HG02571 (cell line): Measurements from ENCODE around the gene TM7SF2.
A peak's percentile ranks its signal among the peaks of the same experiment; 100 is the strongest.

ENCODE experiments used
- ATAC-seq: cut with Tn5 transposase; IDR thresholded peaks from one replicate; pipeline ENCODE4 v1.9.1; 2021; ENCODE audit warnings: mild to moderate bottlenecking, moderate library complexity; ENCODE audit not compliant: unreplicated experiment

Gene TM7SF2

GRCh38 chr11:65150509-65151299 is 39.0 kb downstream of the TM7SF2 start:
- ATAC-seq, result no peak

DNA sequence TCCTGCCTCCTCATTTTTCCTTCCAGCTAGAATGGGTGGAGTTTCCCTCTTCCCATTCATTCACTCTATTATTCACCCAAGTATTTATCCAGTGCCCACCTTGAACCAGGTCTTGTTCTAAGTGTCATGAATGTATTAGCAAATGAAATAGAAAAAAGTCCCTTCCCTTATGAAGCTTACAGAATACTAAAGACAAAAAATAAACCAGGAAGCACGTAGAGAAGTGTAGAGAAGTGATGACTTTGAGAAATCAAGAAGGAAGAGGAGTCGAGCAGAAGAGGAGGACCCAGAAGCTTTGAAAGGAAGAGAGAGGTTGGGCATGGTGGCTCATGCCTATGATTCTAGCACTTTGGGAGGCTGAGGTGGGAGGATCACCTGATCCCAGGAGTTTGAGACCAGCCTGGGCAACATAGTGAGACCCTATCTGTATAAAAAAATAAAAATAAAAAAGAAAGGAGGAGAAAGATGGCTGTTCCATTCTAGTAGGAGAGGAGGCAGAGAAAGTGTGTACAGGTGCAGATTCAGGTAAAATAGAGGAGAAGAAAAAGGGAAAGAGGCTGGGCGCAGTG is 39.7 kb downstream of the TM7SF2 start:
- ATAC-seq, result no peak

DNA sequence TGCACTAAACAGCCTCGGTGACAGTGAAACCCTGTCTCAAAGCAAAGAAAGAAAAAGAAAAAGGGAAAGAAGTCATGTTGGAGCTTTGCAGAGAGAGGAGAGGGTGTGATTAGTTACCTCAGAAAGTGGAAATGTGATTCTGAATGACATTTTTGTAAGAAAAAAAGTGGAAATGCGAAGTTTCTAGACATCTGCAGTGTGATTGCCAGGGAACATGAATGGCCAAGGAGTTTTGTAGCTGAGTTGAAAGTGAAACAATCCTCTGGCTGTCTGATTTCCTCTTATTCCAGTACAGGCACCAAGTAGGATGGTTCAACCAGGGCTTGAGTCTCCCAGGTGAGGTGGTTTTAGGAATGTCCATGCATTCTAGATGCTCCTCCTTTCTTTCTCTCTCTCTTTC is 40.5 kb downstream of the TM7SF2 start:
- no peak for ATAC-seq

DNA sequence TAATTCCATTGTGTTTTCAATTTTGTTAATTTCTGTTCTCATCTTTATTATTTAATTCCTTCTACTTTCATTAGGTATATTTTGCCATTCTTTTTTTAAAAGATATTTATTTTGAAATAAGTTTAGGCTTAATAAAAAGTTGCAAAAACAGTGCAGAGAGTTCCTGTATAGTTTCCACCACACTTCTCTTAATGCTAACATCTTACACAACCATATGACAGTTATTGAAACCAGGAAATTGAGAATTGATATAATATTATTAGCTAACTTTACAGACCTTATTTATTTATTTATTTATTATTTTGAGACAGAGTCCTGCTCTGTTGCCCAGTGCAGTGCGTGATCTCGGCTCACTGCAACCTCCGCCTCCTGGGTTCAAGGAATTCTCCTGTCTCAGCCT is 44.6 kb downstream of the TM7SF2 start:
- ATAC-seq, result no peak

GRCh38 chr11:65156926-65157325 is 45.3 kb downstream of the TM7SF2 start:
- ATAC-seq, result no peak

DNA sequence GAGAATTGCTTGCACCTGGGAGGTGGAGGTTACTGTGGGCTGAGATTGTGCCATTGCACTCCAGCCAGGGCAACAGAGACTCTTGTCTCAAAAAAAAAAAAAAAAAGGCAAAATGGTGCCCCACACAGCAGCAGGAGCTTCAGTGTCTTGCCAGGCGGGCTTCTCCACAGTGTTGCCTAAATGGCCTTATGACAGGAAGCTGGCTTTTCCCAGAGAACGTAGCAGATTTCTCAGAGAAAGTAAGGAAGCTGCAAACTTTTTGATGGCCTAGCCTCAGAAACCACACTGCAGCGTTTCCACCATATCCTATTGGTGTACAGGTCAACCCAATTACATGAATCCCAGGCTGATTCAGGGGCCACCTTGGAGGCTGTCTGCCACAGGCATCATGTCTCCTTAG is 45.7 kb downstream of the TM7SF2 start:
- ATAC-seq, result no peak

- ATAC-seq, result peak; percentile 56
Observed at GRCh38 chr11:65159012-65159411, 47.3 kb downstream of the TM7SF2 start.

GRCh38 chr11:65160643-65161042 is 49.0 kb downstream of the TM7SF2 start:
- ATAC-seq, result no peak

DNA sequence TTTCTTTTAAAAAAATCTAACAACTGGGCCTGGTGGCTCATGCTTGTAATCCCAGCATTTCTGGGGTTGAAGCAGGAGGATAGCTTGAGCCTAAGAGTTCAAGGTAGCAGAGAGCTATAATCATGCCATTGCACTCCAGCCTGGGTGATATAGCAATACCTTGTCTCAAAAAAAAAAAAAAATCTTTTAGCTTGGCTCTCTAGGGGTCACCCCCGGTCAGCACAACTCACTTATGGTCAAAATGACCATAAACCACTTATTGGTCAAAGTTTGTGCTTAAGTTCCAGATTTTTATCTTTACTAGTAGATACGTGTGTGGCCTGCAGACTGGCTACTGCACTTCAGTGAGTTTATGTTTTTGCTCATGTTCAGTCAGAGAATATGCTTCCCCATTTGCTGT is 52.0 kb downstream of the TM7SF2 start:
- ATAC-seq, result no peak
